ENCODE results near the gene PROK1. TPM values are rescaled to one million over a fixed set of nuclear protein-coding genes. Genes with fewer than 3 reads are reported as not detected.

The PROK1 gene
- total and polyA plus RNA-seq, 2 donors (not counting 1 experiment from before 2014, with no cell fraction given), result not detected

DNA sequence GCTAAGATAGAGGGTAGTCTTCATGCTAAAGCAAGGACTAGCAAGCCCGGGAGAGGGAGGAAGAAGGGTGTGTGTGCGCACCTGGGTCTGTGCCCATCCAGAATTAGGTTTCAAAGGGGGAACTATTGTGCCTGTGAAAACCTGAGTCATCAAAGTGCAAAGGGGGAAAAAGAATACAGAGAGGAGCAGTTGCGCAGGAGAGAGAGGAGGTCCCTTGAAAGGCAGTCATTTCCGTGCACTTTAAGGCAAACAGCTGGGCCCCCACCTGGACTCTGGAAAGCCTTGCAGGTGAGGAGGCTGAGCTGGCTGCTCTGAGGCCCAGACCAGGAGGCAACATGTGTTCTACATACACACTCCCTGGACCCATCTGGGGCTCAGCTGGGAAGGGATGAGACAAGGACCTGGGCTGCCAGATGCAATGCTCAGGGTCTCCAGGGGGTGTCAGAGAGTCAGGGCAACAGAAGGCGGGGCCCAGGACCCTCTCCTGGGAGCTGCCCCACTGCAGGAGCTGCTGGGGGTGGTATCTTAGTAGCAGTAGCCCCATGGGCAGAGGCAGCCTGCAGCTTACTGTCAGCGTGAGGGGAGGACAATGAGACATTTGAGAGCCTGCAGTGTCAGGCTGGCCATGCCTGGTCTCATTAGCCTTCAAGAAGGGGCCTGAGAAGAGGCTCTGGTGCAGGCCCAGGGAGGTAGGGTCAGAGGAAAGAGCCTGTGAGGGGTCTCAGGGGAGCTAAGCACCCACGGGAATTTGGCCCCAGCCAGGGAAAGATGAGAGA, 14.3 kb downstream of the PROK1 start:
- Mint-ChIP-seq H3K4me3 (no peak overlapping the region), H3K4me1 (no peaks in the 10 kb centered on the region), H3K27me3 (peaks cover 4% of the 10 kb centered on the region), H3K9me3 (ENCODE audit: insufficient read depth) (no peaks in the 10 kb centered on the region), H3K27ac (no peak overlapping the region)
- POLR2A ChIA-PET, result no interaction called here
- no peak for DNase-seq
- TF ChIP-seq EZH2 (IDR thresholded peaks at IDR 0.05; ENCODE audit: borderline replicate concordance, insufficient read depth, low read depth, low read length, poor library complexity, severe bottlenecking), result no peak
- TF ChIP-seq, protein P1, sequence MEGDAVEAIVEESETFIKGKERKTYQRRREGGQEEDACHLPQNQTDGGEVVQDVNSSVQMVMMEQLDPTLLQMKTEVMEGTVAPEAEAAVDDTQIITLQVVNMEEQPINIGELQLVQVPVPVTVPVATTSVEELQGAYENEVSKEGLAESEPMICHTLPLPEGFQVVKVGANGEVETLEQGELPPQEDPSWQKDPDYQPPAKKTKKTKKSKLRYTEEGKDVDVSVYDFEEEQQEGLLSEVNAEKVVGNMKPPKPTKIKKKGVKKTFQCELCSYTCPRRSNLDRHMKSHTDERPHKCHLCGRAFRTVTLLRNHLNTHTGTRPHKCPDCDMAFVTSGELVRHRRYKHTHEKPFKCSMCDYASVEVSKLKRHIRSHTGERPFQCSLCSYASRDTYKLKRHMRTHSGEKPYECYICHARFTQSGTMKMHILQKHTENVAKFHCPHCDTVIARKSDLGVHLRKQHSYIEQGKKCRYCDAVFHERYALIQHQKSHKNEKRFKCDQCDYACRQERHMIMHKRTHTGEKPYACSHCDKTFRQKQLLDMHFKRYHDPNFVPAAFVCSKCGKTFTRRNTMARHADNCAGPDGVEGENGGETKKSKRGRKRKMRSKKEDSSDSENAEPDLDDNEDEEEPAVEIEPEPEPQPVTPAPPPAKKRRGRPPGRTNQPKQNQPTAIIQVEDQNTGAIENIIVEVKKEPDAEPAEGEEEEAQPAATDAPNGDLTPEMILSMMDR (IDR thresholded peaks at IDR 0.05), result no peak
- H2AFZ ChIP-seq (ENCODE audit: insufficient read depth, low read depth, low read length, poor library complexity, severe bottlenecking), result no peak overlapping the region
- no peaks in the 10 kb centered on the region for H3K4me1 ChIP-seq (ENCODE audit: control insufficient read depth in 2 of 2, insufficient read depth in 2 of 2, low read length in 2 of 2)
- H3K4me3 ChIP-seq (ENCODE audit: control extremely low read depth in 1 of 5, extremely low read depth in 1 of 5, insufficient read depth in 1 of 5, low read depth in 2 of 5, low read length in 4 of 5), result no peak overlapping the region
- H4K20me1 ChIP-seq (ENCODE audit: control insufficient read depth, insufficient read depth, low read length, poor library complexity, severe bottlenecking), result no peaks in the 10 kb centered on the region
- 84% methylated on average over 6 of the region's 7 CpGs for WGBS (ENCODE audit: insufficient coverage)
- no peak overlapping the region for H3K9ac ChIP-seq (ENCODE audit: low read length)
- no peak overlapping the region for H3K4me2 ChIP-seq (replicated peaks; ENCODE audit: low read depth, low read length, poor library complexity, severe bottlenecking)
- H3K27me3 ChIP-seq (replicated peaks in 1 of 4; ENCODE audit: control extremely low read depth in 1 of 4, control insufficient read depth in 3 of 4, insufficient read depth in 4 of 4, low read length in 3 of 4), result peaks cover 0 to 3% (median 0%) of the 10 kb centered on the region in 4 experiments
- H3K79me2 ChIP-seq (ENCODE audit: control insufficient read depth, insufficient read depth, low read length), result no peaks in the 10 kb centered on the region
- ATAC-seq (ENCODE audit: low read depth), result no peak
- no peak overlapping the region for H3K27ac ChIP-seq (ENCODE audit: low read length in 2 of 2)
- CTCF ChIA-PET, result interaction anchor here (1.1 to 23.1 kb wide), 6 partner anchors 11 to 261 kb away, joined by 3 to 837 read pairs (median 4); partner anchors contain the start of gene KCNC4
- no peaks in the 10 kb centered on the region for H3K9me3 ChIP-seq (ENCODE audit: control extremely low read depth in 1 of 3, control insufficient read depth in 2 of 3, insufficient read depth in 1 of 3, low read length in 2 of 3)
- H3K36me3 ChIP-seq (replicated peaks in 1 of 2; ENCODE audit: control extremely low read depth in 1 of 2, control insufficient read depth in 1 of 2, extremely low read depth in 1 of 2, insufficient read depth in 2 of 2, low read length in 1 of 2), result no peaks in the 10 kb centered on the region
- intact Hi-C loops (cut with micrococcal nuclease), result no loop called here

DNA sequence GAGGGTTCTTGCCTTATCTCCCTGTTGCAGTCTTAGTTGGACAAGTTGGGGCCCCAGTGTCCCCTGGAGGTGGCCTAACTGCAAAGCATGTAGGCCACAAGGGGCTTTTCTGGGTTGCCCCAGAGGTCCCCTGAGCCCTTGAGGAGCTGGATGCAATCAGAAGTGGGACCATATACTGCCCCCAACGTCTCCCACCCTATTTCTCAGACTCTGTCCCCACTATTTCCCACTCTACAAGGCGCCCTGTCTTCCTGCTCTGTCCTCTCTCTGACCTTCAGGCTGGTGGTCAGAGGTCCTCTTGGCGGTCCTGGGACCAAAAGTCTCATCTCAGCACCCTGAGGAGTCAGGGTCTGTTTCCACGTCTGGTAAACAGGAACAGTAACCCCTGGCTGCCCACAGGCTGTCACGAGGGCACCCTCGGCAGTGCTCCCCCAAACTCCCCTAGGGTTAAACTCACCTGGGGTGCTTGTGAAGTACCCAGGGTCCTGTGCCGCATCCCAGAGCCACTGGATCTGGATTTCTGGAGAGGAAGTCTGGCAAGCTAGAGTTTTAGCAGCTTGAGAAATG, 14.9 kb downstream of the PROK1 start:
- H3K27me3 ChIP-seq (replicated peaks in 1 of 4; ENCODE audit: control extremely low read depth in 1 of 4, control insufficient read depth in 3 of 4, insufficient read depth in 4 of 4, low read length in 3 of 4), result peaks cover 0 to under 1% (median 0%) of the 10 kb centered on the region in 4 experiments
- no peaks in the 10 kb centered on the region for H3K4me1 ChIP-seq (ENCODE audit: control insufficient read depth in 2 of 2, insufficient read depth in 2 of 2, low read length in 2 of 2)
- ChIA-PET POLR2A (no interaction called here), CTCF (interaction anchor here (1.5 to 23.1 kb wide), 3 partner anchors 30 to 262 kb away, joined by 4 to 837 read pairs (median 6); partner anchors contain the start of gene KCNC4)
- 71% methylated on average over 6 of the region's 7 CpGs for WGBS (ENCODE audit: insufficient coverage)
- no peak for ATAC-seq (ENCODE audit: low read depth)
- Mint-ChIP-seq H3K9me3 (ENCODE audit: insufficient read depth) (no peaks in the 10 kb centered on the region), H3K4me3 (no peak overlapping the region), H3K27me3 (peaks cover 7% of the 10 kb centered on the region), H3K27ac (no peak overlapping the region), H3K4me1 (no peaks in the 10 kb centered on the region)
- H3K9me3 ChIP-seq (ENCODE audit: control extremely low read depth in 1 of 3, control insufficient read depth in 2 of 3, insufficient read depth in 1 of 3, low read length in 2 of 3), result no peaks in the 10 kb centered on the region
- no peak overlapping the region for H2AFZ ChIP-seq (ENCODE audit: insufficient read depth, low read depth, low read length, poor library complexity, severe bottlenecking)
- no peak overlapping the region for H3K27ac ChIP-seq (ENCODE audit: low read length in 2 of 2)
- no peak for DNase-seq
- no peak overlapping the region for H3K4me2 ChIP-seq (replicated peaks; ENCODE audit: low read depth, low read length, poor library complexity, severe bottlenecking)
- intact Hi-C loops (cut with micrococcal nuclease), result no loop called here
- H3K36me3 ChIP-seq (replicated peaks in 1 of 2; ENCODE audit: control extremely low read depth in 1 of 2, control insufficient read depth in 1 of 2, extremely low read depth in 1 of 2, insufficient read depth in 2 of 2, low read length in 1 of 2), result no peaks in the 10 kb centered on the region
- no peak for TF ChIP-seq EZH2 (IDR thresholded peaks at IDR 0.05; ENCODE audit: borderline replicate concordance, insufficient read depth, low read depth, low read length, poor library complexity, severe bottlenecking)
- TF ChIP-seq, protein P1 (IDR thresholded peaks at IDR 0.05), result no peak
- H3K4me3 ChIP-seq (ENCODE audit: control extremely low read depth in 1 of 5, extremely low read depth in 1 of 5, insufficient read depth in 1 of 5, low read depth in 2 of 5, low read length in 4 of 5), result no peak overlapping the region
- H3K9ac ChIP-seq (ENCODE audit: low read length), result no peak overlapping the region
- H4K20me1 ChIP-seq (ENCODE audit: control insufficient read depth, insufficient read depth, low read length, poor library complexity, severe bottlenecking), result no peaks in the 10 kb centered on the region
- H3K79me2 ChIP-seq (ENCODE audit: control insufficient read depth, insufficient read depth, low read length), result no peaks in the 10 kb centered on the region

All from B cell (primary cell).